ENCODE measurements around the gene SGCD.

The SGCD gene

GRCh38 chr5:156680831-156681230 lies 353.9 kb downstream of the SGCD start:
- ATAC-seq (ENCODE audit: low read depth), result no peak

GRCh38 chr5:156681265-156681664 lies 354.3 kb downstream of the SGCD start:
- Histone ChIP-seq H3K4me1 (ENCODE audit: insufficient read depth, poor library complexity, severe bottlenecking) (no peaks in the 10 kb centered on the region), H3K27ac (ENCODE audit: poor library complexity, severe bottlenecking) (no peak overlapping the region)

More at GRCh38 chr5:156680831-156681230, 353.9 kb downstream of the SGCD start:
- no peak for TF ChIP-seq CTCF (IDR thresholded peaks at IDR 0.05; ENCODE audit: poor library complexity, severe bottlenecking)
- peak; percentile 42 for DNase-seq (ENCODE audit: low spot score)
- no peaks in the 10 kb centered on the region for H3K9me3 ChIP-seq (ENCODE audit: severe bottlenecking)
- H3K4me1 ChIP-seq (ENCODE audit: insufficient read depth, poor library complexity, severe bottlenecking), result no peaks in the 10 kb centered on the region
- H3K4me3 ChIP-seq (ENCODE audit: severe bottlenecking), result no peak overlapping the region
- no peak overlapping the region for H3K27ac ChIP-seq (ENCODE audit: poor library complexity, severe bottlenecking)
- no peaks in the 10 kb centered on the region for H3K36me3 ChIP-seq (ENCODE audit: low read depth)
- no peaks in the 10 kb centered on the region for H3K27me3 ChIP-seq (ENCODE audit: insufficient read depth, poor library complexity, severe bottlenecking)

GRCh38 chr5:156682971-156683370 lies 356.0 kb downstream of the SGCD start:
- ATAC-seq (ENCODE audit: low read depth) (no peak), DNase-seq (ENCODE audit: low spot score) (no peak)
- Histone ChIP-seq H3K27ac (ENCODE audit: poor library complexity, severe bottlenecking) (no peak overlapping the region), H3K27me3 (ENCODE audit: insufficient read depth, poor library complexity, severe bottlenecking) (peaks cover 4% of the 10 kb centered on the region), H3K4me3 (ENCODE audit: severe bottlenecking) (no peak overlapping the region), H3K9me3 (ENCODE audit: severe bottlenecking) (no peaks in the 10 kb centered on the region), H3K36me3 (ENCODE audit: low read depth) (no peaks in the 10 kb centered on the region), H3K4me1 (ENCODE audit: insufficient read depth, poor library complexity, severe bottlenecking) (no peaks in the 10 kb centered on the region)
- TF ChIP-seq CTCF (IDR thresholded peaks at IDR 0.05; ENCODE audit: poor library complexity, severe bottlenecking), result no peak

More at GRCh38 chr5:156681265-156681664, 354.3 kb downstream of the SGCD start:
- no peak overlapping the region for H3K4me3 ChIP-seq (ENCODE audit: severe bottlenecking)
- TF ChIP-seq CTCF (IDR thresholded peaks at IDR 0.05; ENCODE audit: poor library complexity, severe bottlenecking), result no peak
- no peaks in the 10 kb centered on the region for H3K9me3 ChIP-seq (ENCODE audit: severe bottlenecking)
- no peaks in the 10 kb centered on the region for H3K36me3 ChIP-seq (ENCODE audit: low read depth)
- H3K27me3 ChIP-seq (ENCODE audit: insufficient read depth, poor library complexity, severe bottlenecking), result no peaks in the 10 kb centered on the region
- DNase-seq (ENCODE audit: low spot score), result no peak
- no peak for ATAC-seq (ENCODE audit: low read depth)

- Histone ChIP-seq H3K9me3 (ENCODE audit: severe bottlenecking) (no peaks in the 10 kb centered on the region), H3K4me3 (ENCODE audit: severe bottlenecking) (no peak overlapping the region), H3K4me1 (ENCODE audit: insufficient read depth, poor library complexity, severe bottlenecking) (no peaks in the 10 kb centered on the region), H3K36me3 (ENCODE audit: low read depth) (no peaks in the 10 kb centered on the region), H3K27ac (ENCODE audit: poor library complexity, severe bottlenecking) (no peak overlapping the region), H3K27me3 (ENCODE audit: insufficient read depth, poor library complexity, severe bottlenecking) (peaks cover 10% of the 10 kb centered on the region)
- no peak for ATAC-seq (ENCODE audit: low read depth)
- no peak for DNase-seq (ENCODE audit: low spot score)
- no peak for TF ChIP-seq CTCF (IDR thresholded peaks at IDR 0.05; ENCODE audit: poor library complexity, severe bottlenecking)
These were observed 356.5 kb downstream of the SGCD start for GRCh38 chr5:156683509-156683908.

- Histone ChIP-seq H3K27me3 (ENCODE audit: insufficient read depth, poor library complexity, severe bottlenecking) (peaks cover 13% of the 10 kb centered on the region), H3K36me3 (ENCODE audit: low read depth) (no peaks in the 10 kb centered on the region), H3K4me1 (ENCODE audit: insufficient read depth, poor library complexity, severe bottlenecking) (no peaks in the 10 kb centered on the region), H3K9me3 (ENCODE audit: severe bottlenecking) (no peaks in the 10 kb centered on the region), H3K4me3 (ENCODE audit: severe bottlenecking) (no peak overlapping the region), H3K27ac (ENCODE audit: poor library complexity, severe bottlenecking) (no peak overlapping the region)
- no peak for DNase-seq (ENCODE audit: low spot score)
- TF ChIP-seq CTCF (IDR thresholded peaks at IDR 0.05; ENCODE audit: poor library complexity, severe bottlenecking), result no peak
- no peak for ATAC-seq (ENCODE audit: low read depth)
These were observed 357.3 kb downstream of the SGCD start for GRCh38 chr5:156684216-156684615.
